ELF-1 (cell line): ENCODE data around the gene ASIC2.

Experiments used
- DNase-seq: peaks from one replicate; pipeline ENCODE4 v3.0.0-alpha.2; 2016; ENCODE audit warnings: low read depth, low spot score

ASIC2 gene

DNA sequence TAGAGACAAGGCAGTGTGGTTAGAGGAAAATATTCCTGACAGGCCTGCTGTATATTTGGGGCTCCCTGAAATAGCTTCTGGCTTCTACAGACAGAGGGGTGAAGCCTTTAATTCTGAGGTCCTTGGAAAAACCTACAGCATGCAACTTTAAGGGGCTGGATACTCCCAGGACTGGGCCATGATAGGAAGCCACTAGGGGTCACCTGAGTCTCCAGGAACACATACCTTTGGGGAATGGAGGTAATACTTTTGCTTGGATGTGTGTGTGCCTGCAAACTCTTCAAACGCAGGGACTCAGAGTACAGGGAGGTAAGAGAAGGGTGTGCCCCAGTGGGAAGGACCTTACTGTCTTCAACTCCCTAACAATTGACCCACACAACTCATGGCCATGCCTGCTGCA is 4.1 kb downstream of the ASIC2 start:
- DNase-seq: no peak

- DNase-seq: no peak
These were observed 5.9 kb downstream of the ASIC2 start for GRCh38 chr17:33287096-33287725.

- DNase-seq: no peak
These were observed 7.7 kb downstream of the ASIC2 start for GRCh38 chr17:33285413-33285812.

DNA sequence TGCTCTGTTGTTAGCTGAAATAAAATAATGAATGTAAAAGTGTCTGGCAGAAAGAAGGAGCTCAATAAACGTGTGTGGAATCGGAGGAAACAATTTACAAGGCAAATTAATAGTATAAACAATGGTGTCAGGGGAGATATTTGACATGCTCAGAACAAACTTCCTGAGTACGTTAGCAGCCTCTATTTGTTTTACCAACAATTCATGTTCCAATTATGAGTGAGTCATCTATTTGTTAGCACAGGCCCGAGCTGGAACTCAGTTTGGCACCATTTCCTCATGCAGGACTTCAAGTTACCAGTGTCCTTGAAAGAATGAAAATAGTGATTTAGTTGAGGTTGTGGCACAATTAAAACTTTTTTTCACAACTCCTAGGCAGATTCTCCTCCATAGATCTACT is 9.1 kb downstream of the ASIC2 start:
- no peak for DNase-seq

DNA sequence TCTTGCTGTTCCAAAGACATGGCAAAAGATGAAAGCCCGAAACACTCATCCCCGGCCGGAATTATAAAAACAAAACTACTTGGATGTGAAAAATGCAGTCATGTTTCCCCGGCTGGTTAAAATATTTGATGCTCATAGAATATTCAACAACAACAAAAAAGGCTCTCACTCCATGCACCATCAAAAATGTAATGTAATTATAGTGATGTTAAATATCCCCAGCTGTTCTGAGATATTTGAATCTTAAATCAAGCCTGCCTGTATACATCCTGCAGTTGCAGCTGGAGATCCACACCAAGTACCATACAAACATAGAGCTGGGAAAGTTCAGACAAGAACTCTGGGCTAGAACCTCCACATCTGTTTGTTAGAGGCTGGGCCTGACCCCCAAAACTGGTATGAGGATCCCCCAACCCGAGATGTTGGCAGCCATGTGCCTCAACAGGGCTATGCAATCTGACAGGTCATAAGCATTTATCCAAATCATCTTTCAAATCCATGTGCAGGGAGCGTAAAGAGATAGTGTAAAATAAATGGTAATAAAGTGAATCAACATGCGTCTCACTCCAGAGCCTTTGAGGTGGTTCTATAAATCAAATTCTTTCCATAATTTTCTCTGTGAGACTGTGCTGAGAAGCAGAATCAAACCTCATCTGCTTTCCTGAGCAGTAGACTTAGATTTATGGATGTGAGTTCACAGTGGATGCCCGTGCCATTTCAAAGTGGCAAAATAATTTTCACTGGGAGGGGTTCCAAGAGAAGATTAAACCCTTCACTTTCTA is 12.7 kb downstream of the ASIC2 start:
- no peak for DNase-seq

- DNase-seq: peak; percentile 48
These were observed 15.5 kb downstream of the ASIC2 start for GRCh38 chr17:33277436-33278100.

- DNase-seq: no peak
These were observed 19.2 kb downstream of the ASIC2 start for GRCh38 chr17:33273743-33274410.

DNA sequence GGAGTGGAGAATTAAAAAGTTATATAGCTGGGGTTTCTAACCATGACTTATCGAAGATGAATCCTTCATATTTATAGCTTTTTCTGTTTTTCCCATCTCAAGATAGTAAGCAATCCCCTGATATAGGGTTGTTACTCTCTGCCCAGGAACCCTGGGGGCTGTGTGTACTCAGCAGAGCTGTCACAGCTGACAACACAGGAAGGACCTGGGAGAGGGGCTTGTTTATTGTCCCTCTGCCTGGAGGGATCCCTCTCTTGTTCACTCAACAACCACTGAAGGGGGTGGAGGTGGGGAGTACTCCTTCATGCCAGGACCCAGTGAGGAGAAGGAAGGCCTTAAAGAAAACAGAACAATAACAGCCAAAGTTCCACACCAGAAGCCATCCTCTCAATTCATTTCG is 19.8 kb downstream of the ASIC2 start:
- no peak for DNase-seq

DNA sequence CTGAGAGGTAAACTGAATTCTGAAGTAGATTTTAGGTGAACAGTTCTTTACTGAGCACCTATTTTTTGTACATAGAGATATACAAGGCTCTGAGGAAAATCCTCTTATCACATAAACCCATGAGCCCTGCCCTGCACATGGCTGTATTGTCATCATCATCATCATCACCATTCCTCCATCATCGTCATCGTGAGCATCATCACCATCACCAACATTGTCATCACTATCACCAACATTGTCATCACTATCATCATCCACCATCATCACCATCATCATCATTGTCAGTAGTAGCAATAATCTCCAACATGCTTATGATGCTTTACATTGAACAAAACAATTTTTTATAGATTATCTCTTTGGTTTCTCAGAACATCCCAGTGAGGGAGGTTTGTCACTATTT is 20.7 kb downstream of the ASIC2 start:
- no peak for DNase-seq

DNA sequence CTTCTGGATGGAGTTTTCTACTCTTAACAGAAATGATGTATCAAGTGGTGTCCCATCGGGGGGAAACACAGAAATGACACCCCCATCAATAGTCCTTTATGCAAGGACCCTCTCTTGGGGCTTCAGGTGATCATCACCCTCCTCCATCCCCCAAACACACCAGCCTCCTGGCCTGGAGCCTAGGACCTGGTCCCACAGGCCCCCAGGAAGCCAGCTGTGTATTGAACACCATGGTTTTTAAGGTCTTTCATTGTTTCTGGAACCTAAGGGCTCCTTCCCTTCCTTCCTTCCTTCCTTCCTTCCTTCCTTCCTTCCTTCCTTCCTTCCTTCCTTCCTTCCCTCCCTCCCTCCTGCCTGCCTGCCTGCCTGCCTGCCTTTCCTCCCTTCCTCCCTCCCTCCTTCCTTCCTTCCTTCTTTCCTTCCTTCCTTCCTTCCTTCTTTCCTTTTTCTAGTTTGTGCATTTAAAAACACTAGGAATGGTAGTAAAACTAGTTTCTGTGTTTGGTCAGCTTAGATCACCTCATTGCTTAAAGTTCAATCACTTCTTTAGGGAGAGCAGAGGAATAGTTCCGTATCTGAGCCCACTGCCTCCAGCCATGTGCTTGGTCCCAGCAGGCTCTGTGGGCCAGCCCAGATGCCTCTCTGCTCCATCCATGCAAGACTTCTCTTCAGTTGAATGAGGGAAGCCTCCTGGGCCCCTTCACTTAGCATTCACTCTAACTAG is 23.6 kb downstream of the ASIC2 start:
- DNase-seq: no peak

DNA sequence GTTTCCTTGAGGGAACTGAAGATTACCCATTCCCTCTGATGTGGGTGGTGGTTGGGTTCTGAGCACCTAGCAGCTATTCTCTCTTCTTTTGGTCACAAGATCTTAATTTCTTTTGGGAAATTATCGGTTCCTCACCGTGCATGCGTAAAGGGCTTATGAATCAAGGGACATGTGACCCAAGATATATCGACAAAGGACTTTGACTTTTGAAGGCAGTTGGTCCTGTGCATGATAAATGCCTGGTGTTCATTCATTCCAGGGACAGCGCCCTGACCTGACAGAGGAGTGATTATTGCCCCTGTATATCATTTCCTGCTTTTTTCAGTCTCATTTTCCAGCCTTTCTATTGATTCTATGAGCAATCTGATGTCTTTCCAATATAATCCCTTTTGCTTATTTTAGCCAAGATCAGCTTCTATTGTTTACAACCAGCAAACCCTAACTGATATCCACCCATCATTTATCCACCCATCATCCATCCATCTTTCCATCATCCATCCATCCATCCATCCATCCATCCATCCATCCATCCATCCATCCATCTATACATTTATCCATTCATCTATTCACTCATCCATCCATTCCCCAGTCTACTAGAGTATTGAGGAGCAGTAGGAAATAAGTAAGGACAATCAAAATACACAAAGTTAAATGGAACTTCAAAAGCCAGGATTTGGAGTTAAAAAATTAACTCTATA is 25.1 kb downstream of the ASIC2 start:
- DNase-seq: no peak

DNA sequence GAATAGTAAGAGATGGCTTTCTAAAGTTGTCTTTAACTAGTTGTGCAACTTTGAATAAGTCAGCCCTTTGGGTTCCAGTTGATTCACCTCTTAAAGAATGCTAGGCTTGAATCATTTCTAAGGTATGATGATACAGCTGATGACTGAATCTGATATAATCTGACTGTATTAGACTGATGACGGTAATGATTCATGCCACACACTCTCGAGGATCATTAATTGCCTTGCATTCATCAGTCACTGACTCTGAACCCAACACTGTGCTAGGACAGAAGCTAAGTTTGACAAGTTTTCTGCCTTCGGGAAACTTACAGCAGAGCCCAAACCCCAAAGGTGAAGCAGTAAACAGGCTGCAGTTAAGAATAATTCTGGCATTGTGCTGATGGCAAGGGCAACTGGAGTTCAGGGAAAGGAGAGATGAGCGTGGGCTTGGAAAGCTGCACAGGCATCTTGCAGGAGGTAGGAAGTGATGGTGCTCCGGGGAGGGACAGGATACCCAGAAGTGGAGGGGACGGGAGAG is 25.8 kb downstream of the ASIC2 start:
- DNase-seq: no peak

- DNase-seq: no peak
These were observed 26.5 kb downstream of the ASIC2 start for GRCh38 chr17:33266611-33267010.

DNA sequence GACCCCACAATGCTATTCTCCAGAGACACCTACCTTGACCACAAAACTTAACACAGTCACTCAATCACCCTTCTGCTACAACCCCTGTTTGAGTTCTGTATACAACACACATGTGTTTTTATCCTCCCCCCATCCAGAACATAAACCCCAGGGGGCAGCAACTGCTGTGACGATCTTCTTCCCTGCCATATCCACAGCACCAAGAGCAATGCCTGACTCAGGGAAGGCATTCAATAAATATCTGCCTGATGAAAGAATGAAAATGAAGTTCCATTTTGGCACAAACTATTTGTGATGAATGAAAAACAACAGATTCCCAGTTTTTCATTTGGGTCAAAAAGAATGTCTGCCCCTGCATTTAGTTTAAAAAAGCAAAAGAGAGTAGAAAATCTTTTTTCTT is 27.0 kb downstream of the ASIC2 start:
- DNase-seq: no peak

DNA sequence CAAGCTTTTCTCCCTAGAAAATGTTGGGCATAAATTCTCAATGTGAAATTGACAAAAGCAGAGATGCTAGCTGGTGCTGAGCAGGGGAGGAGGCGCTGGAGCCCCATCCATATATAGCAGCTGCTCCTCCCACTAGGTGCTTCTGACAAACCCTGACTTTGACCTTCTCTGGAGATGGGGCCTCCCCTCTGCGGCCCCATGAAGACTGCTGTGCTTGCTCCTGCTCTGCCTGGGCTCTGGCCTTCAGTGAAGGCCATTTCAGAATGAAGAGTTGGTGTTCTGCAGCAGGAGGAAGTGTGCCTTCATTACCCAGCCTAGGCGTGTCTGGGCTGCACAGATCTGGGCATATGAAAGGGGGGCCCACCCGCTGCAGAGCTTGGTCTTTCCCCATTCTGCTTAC is 29.7 kb downstream of the ASIC2 start:
- DNase-seq: no peak

DNA sequence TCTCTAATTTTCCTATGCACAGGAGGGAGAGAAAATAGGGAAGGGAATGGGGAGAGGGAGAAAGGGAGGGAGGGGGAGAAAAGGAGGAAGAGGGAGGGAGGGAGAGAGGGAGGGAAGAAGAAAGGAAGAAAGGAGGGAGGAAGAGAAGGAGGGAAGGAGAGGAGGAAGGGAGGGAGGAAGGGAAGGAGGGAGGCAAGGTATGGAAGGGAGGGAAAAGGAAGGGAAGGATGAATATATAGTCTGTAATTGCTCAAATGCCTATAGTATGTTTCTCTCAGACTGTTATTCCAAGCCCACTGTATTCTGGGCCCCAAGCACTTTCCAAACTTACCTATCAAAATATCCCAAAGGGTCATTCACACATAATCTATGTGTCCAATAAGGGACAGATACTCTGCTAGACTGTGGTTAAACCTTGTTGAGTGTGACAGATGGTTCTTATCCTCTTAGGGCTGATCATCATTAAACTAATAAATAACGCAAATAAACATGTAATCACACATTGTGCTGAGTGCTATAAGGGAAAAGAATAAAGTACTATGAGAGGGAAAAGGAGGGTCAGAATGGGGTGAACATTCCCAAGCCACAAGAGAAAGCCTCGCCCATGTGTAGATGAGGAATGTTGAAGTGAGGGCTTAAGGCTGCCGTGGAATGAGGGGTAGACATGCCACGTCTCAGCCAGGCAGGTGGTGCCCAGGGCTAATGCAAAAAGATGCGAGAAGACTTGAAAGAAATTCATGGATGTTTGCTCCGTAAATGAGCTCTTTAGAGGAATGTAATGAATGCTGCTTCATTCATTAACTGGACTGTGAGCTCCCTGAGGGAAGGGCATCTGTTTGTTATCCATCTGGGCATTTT is 30.6 kb downstream of the ASIC2 start:
- DNase-seq: peak; percentile 2

GRCh38 chr17:33261820-33262219 is 31.3 kb downstream of the ASIC2 start:
- no peak for DNase-seq

GRCh38 chr17:33260638-33261037 is 32.5 kb downstream of the ASIC2 start:
- no peak for DNase-seq

GRCh38 chr17:33258296-33258695 is 34.8 kb downstream of the ASIC2 start:
- DNase-seq: no peak

- DNase-seq: no peak
These were observed 47.9 kb downstream of the ASIC2 start for GRCh38 chr17:33245183-33245582.
